ENCODE data around the gene OR52W1. TPM values are rescaled to one million over a fixed set of nuclear protein-coding genes. Genes with fewer than 3 reads are reported as not detected.
A peak's percentile ranks its signal among the peaks of the same experiment; 100 is the strongest.

Gene OR52W1
- total RNA-seq, 1 donor = not detected

- no peak for DNase-seq (ENCODE audit: low read depth)
Observed at GRCh38 chr11:6225024-6225423, 26.0 kb downstream of the OR52W1 start.

GRCh38 chr11:6225896-6226295 lies 26.9 kb downstream of the OR52W1 start:
- no peak for DNase-seq (ENCODE audit: low read depth)

More at GRCh38 chr11:6225024-6225423, 26.0 kb downstream of the OR52W1 start:
- TF ChIP-seq CTCF (IDR thresholded peaks at IDR 0.05; ENCODE audit: insufficient read depth, low read depth, low read length) = no peak
- no peak overlapping the region for H3K4me3 ChIP-seq (ENCODE audit: low read depth, low read length)

GRCh38 chr11:6228520-6228919 lies 29.5 kb downstream of the OR52W1 start:
- DNase-seq (ENCODE audit: low read depth) = no peak
- no peak for TF ChIP-seq CTCF (IDR thresholded peaks at IDR 0.05; ENCODE audit: insufficient read depth, low read depth, low read length)
- no peak overlapping the region for H3K4me3 ChIP-seq (ENCODE audit: low read depth, low read length)

More at GRCh38 chr11:6225896-6226295, 26.9 kb downstream of the OR52W1 start:
- no peak for TF ChIP-seq CTCF (IDR thresholded peaks at IDR 0.05; ENCODE audit: insufficient read depth, low read depth, low read length)
- H3K4me3 ChIP-seq (ENCODE audit: low read depth, low read length) = no peak overlapping the region

GRCh38 chr11:6229911-6230310 lies 30.9 kb downstream of the OR52W1 start:
- DNase-seq (ENCODE audit: low read depth) = no peak
- no peak overlapping the region for H3K4me3 ChIP-seq (ENCODE audit: low read depth, low read length)
- TF ChIP-seq CTCF (IDR thresholded peaks at IDR 0.05; ENCODE audit: insufficient read depth, low read depth, low read length) = no peak

GRCh38 chr11:6232899-6233298 lies 33.9 kb downstream of the OR52W1 start:
- no peak overlapping the region for H3K4me3 ChIP-seq (ENCODE audit: low read depth, low read length)
- DNase-seq (ENCODE audit: low read depth) = no peak
- TF ChIP-seq CTCF (IDR thresholded peaks at IDR 0.05; ENCODE audit: insufficient read depth, low read depth, low read length) = no peak

GRCh38 chr11:6233984-6234386 lies 35.0 kb downstream of the OR52W1 start:
- no peak for TF ChIP-seq CTCF (IDR thresholded peaks at IDR 0.05; ENCODE audit: insufficient read depth, low read depth, low read length)
- DNase-seq (ENCODE audit: low read depth) = no peak
- peak overlapping the region; percentile 74 for H3K4me3 ChIP-seq (ENCODE audit: low read depth, low read length)

GRCh38 chr11:6234387-6235107 lies 35.5 kb downstream of the OR52W1 start, which contains the start of gene FHIP1B:
Gene FHIP1B (minus strand): TSS chr11:6234636. CDS start chr11:6224516, 10,120 bp downstream.
- TF ChIP-seq CTCF (IDR thresholded peaks at IDR 0.05; ENCODE audit: insufficient read depth, low read depth, low read length) = no peak
- H3K4me3 ChIP-seq (ENCODE audit: low read depth, low read length) = peak within 1 kb of the TSS; percentile 74
- DNase-seq (ENCODE audit: low read depth) = peak; percentile 100

Measured in fibroblast of villous mesenchyme (primary cell).